H1 (cell line): ENCODE measurements around the gene ACOT9. TPM values are rescaled to one million over a fixed set of nuclear protein-coding genes. Genes with fewer than 3 reads are reported as not detected.

Experiments used
- CTCF ChIA-PET: fragments of 300-600 bp; sonication (Branson Sonifier 250); formaldehyde crosslinking; loops from one replicate; lab custom pipeline; 2021; ENCODE audit not compliant: partially characterized antibody; lab: Charles Lee
- POLR2A ChIA-PET: fragments of 300-600 bp; sonication (Branson Sonifier 250); formaldehyde crosslinking; loops from one replicate; lab custom pipeline; 2021; ENCODE audit warnings: inconsistent platforms; ENCODE audit not compliant: partially characterized antibody; lab: Charles Lee
- DNase-seq, 2 experiments: peaks; one replicate each; pipeline versions ENCODE4 v3.0.0 to v3.0.0-alpha.2; 2010 to 2022; ENCODE audit warnings: low spot score in 2 of 2, low read depth in 1 of 2, mixed read lengths in 1 of 2
- FAIRE-seq: peaks from 2 replicates; lab custom pipeline; 2011; peaks lifted over from hg19 to GRCh38; lab: Jason Lieb, UNC
- H2AFZ ChIP-seq: 2 replicates; pipeline ENCODE4 v1.8.1; 2012; ENCODE audit warnings: low read length, inconsistent platforms
- H2AK5ac ChIP-seq: 2 replicates; pipeline ENCODE4 v1.6.1; 2013; ENCODE audit warnings: low read depth, low read length
- H2BK120ac ChIP-seq: replicated peaks from 2 replicates; pipeline ENCODE3; 2013; ENCODE audit warnings: low read depth, low read length, inconsistent platforms
- H2BK12ac ChIP-seq: 2 replicates; pipeline ENCODE4 v1.6.1; 2013; ENCODE audit warnings: low read depth, low read length
- H2BK15ac ChIP-seq: 2 replicates; pipeline ENCODE4 v1.6.1; 2013; ENCODE audit warnings: low read length
- H2BK20ac ChIP-seq: 2 replicates; pipeline ENCODE4 v1.6.1; 2013; ENCODE audit warnings: low read length
- H2BK5ac ChIP-seq: 2 replicates; pipeline ENCODE4 v1.6.1; 2013; ENCODE audit warnings: low read depth, low read length
- H3K14ac ChIP-seq: 2 replicates; pipeline ENCODE4 v1.6.1; 2013; ENCODE audit warnings: inconsistent platforms; ENCODE audit not compliant: insufficient read length
- H3K18ac ChIP-seq: 2 replicates; pipeline ENCODE4 v1.6.1; 2013; ENCODE audit warnings: low read length; ENCODE audit errors: extremely low read depth
- H3K23ac ChIP-seq: 2 replicates; pipeline ENCODE4 v1.6.1; 2013; ENCODE audit warnings: inconsistent platforms; ENCODE audit not compliant: insufficient read length
- H3K23me2 ChIP-seq: 2 replicates; pipeline ENCODE4 v1.6.1; 2013; ENCODE audit warnings: low read depth, low read length
- H3K27ac ChIP-seq: 2 replicates; pipeline ENCODE4 v1.6.1; 2011; ENCODE audit warnings: low read depth, low read length, inconsistent platforms
- H3K27me3 ChIP-seq, 4 experiments: replicated peaks in 1 of 4; 1 replicate in 1 of 4; 2 replicates in 3 of 4; pipeline versions ENCODE4 v1.6.1 to v1.8.1; 2011 to 2013; ENCODE audit warnings: low read length in 3 of 4, mild to moderate bottlenecking in 3 of 4, inconsistent platforms in 2 of 4, mixed read lengths in 2 of 4, moderate library complexity in 1 of 4; ENCODE audit not compliant: control insufficient read depth in 3 of 4, insufficient read depth in 3 of 4; ENCODE audit errors: extremely low read depth in 1 of 4
- H3K36me3 ChIP-seq, 4 experiments: 2 replicates each; pipeline versions ENCODE4 v1.6.1 to v1.8.1; 2011 to 2013; ENCODE audit warnings: mild to moderate bottlenecking in 4 of 4, low read length in 3 of 4, moderate library complexity in 2 of 4, control low read depth in 1 of 4, inconsistent platforms in 1 of 4; ENCODE audit not compliant: insufficient read depth in 4 of 4, control insufficient read depth in 2 of 4
- H3K4ac ChIP-seq: replicated peaks from 2 replicates; pipeline ENCODE3; 2013; ENCODE audit warnings: low read length, low read depth, mixed read lengths, inconsistent platforms; ENCODE audit not compliant: insufficient read length
- H3K4me1 ChIP-seq, 4 experiments: replicated peaks in 1 of 4; 1 replicate in 1 of 4; 2 replicates in 3 of 4; pipeline versions ENCODE4 v1.6.1 to v1.8.1; 2011 to 2013; ENCODE audit warnings: low read length in 3 of 4, inconsistent platforms in 2 of 4, mixed read lengths in 1 of 4; ENCODE audit not compliant: insufficient read depth in 4 of 4, control insufficient read depth in 3 of 4
- H3K4me2 ChIP-seq, 2 experiments: 2 replicates each; pipeline versions ENCODE4 v1.6.1 to v1.8.1; 2011 to 2013; ENCODE audit warnings: low read depth in 2 of 2, low read length in 2 of 2, control low read depth in 1 of 2, inconsistent platforms in 1 of 2, mild to moderate bottlenecking in 1 of 2; ENCODE audit not compliant: insufficient read depth in 1 of 2
- H3K4me3 ChIP-seq, 4 experiments: fragments of 200-600, 300-600 bp in 1 of 4; sonication (generic), shearing (Covaris generic), sonication (Bioruptor Twin) in 1 of 4; 2 replicates each; pipeline versions ENCODE4 v1.5.1 to v1.8.1; 2011 to 2016; ENCODE audit warnings: low read length in 4 of 4, low read depth in 3 of 4, control low read depth in 2 of 4, inconsistent platforms in 2 of 4, mild to moderate bottlenecking in 2 of 4, mixed read lengths in 1 of 4, moderate library complexity in 1 of 4; ENCODE audit not compliant: insufficient read depth in 2 of 4; ENCODE audit errors: extremely low read depth in 1 of 4
- H3K56ac ChIP-seq: replicated peaks from 2 replicates; pipeline ENCODE3; 2013; ENCODE audit warnings: low read depth, mild to moderate bottlenecking, mixed read lengths, low read length, inconsistent platforms; ENCODE audit not compliant: insufficient read length
- H3K79me1 ChIP-seq: 2 replicates; pipeline ENCODE4 v1.6.1; 2013; ENCODE audit warnings: low read depth, low read length, control low read depth
- H3K79me2 ChIP-seq, 2 experiments: 2 replicates each; pipeline versions ENCODE4 v1.6.1 to v1.8.1; 2012 to 2013; ENCODE audit warnings: low read length in 2 of 2, mild to moderate bottlenecking in 2 of 2, inconsistent platforms in 1 of 2; ENCODE audit not compliant: insufficient read depth in 2 of 2, control insufficient read depth in 1 of 2
- H3K9ac ChIP-seq, 4 experiments: replicated peaks in 1 of 4; 1 replicate in 1 of 4; 2 replicates in 3 of 4; pipeline versions ENCODE4 v1.6.1 to v1.8.1; 2011 to 2013; ENCODE audit warnings: low read depth in 3 of 4, low read length in 3 of 4, control low read depth in 2 of 4, mild to moderate bottlenecking in 2 of 4, moderate library complexity in 2 of 4, inconsistent platforms in 1 of 4; ENCODE audit errors: extremely low read depth in 1 of 4
- H3K9me3 ChIP-seq, 2 experiments: 2 replicates each; pipeline versions ENCODE4 v1.6.1 to v1.8.1; 2012 to 2013; ENCODE audit warnings: mild to moderate bottlenecking in 2 of 2, moderate library complexity in 2 of 2, control low read depth in 1 of 2, inconsistent platforms in 1 of 2, low read depth in 1 of 2, low read length in 1 of 2, mixed read lengths in 1 of 2; ENCODE audit not compliant: insufficient read depth in 2 of 2
- H4K20me1 ChIP-seq, 2 experiments: replicated peaks in 1 of 2; 2 replicates each; pipeline versions ENCODE3 to v1.8.1; 2011 to 2013; ENCODE audit warnings: inconsistent platforms in 2 of 2, low read length in 2 of 2, mild to moderate bottlenecking in 1 of 2; ENCODE audit not compliant: insufficient read depth in 2 of 2, control insufficient read depth in 1 of 2
- H4K5ac ChIP-seq: 2 replicates; pipeline ENCODE4 v1.6.1; 2013; ENCODE audit warnings: low read length, low read depth, mixed read lengths, inconsistent platforms; ENCODE audit not compliant: insufficient read length
- H4K8ac ChIP-seq: 2 replicates; pipeline ENCODE4 v1.8.0; 2013; ENCODE audit warnings: mild to moderate bottlenecking, moderate library complexity, low read length, inconsistent platforms; ENCODE audit not compliant: insufficient read depth; ENCODE audit errors: extremely low read depth
- H4K91ac ChIP-seq: replicated peaks from 2 replicates; pipeline ENCODE3; 2013; ENCODE audit warnings: low read length, mixed read lengths, inconsistent platforms; ENCODE audit not compliant: insufficient read length
- SP1 ChIP-seq: IDR thresholded peaks from 2 replicates; pipeline ENCODE4 v1.6.1; 2011; ENCODE audit warnings: low read depth, low read length
- WGBS, 2 experiments: shearing (Covaris generic) in 1 of 2; methylation state at CpG; one replicate each; pipeline versions ENCODE4 v1.1.6 to v1.1.7; 2013 to 2015; ENCODE audit warnings: low lambda C conversion rate in 2 of 2, mixed read lengths in 2 of 2, inconsistent platforms in 1 of 2, low coverage in 1 of 2, missing lambda C conversion rate in 1 of 2; ENCODE audit not compliant: insufficient replicate concordance in 2 of 2, insufficient coverage in 1 of 2, insufficient read length in 1 of 2; ENCODE audit errors: extremely low coverage in 1 of 2, missing lambda C conversion rate in 1 of 2; 5-methylcytosine and 5-hydroxymethylcytosine counted together
- polyA plus RNA-seq, 7 experiments: library from polyadenylated mRNA; depleted of rRNA in 3 of 7; stranded (reverse) in 5 of 7; unstranded in 2 of 7; fragments of >200 nt in 5 of 7; fragments of 200-250 nt in 2 of 7; gene quantifications; 1 replicate in 5 of 7; 2 replicates in 1 of 7; 4 replicates in 1 of 7; pipeline versions ENCODE4 v1.2.1 to v1.2.3, GENCODE V29; 2011 to 2013; ENCODE audit warnings: missing spikeins in 2 of 7, mixed read lengths in 2 of 7
- total RNA-seq: library from RNA; stranded (reverse); fragmentation: NEBNext Ultra II Directional; extraction: Animal tissue kit (Norgen Biotek cat#: 25700); gene quantifications from 2 replicates; pipeline ENCODE4 v1.2.1, GENCODE V29; 2021

ACOT9 gene
- total and polyA plus RNA-seq, 2 of the 8 experiments (the other 6 are each of a cell fraction or from before 2014, with no cell fraction given) = 20.7 to 39.5 TPM

DNA sequence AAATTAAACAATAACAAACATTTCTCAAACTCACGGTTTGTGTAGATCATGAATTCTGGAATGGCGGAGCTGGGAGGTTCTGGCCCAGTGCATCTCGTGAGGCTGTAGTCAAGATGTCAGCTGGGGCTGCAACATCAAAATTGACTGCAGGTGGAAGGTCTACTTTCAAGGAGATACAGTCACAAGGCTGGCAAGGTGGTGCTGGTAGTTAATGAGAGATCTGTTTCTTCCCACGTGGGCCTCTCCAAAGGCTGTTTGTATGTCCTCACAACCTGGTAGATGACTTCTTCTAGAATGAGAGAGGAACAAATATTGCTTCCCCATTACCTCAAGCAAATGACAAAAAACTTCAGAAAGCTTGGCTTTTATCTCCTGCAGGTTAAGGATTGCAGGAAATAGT is 83.7 kb downstream of the ACOT9 start:
- Histone ChIP-seq H3K14ac (no peak overlapping the region), H2AFZ (no peak overlapping the region), H3K56ac (no peak overlapping the region), H3K4me1 (peaks cover 0 to 8% (median 3%) of the 10 kb centered on the region in 4 experiments; a peak in 4 of 7 replicates), H4K8ac (no peak overlapping the region), H4K20me1 (no peaks in the 10 kb centered on the region), H2BK12ac (0 out of 2 replicates have a peak overlapping the region, but pooled peaks have one; percentile 81), H3K23me2 (no peaks in the 10 kb centered on the region), H4K91ac (no peak overlapping the region), H3K4me2 (peak overlapping the region in 1 of 2 experiments; percentile 45; a peak in 1 of 4 replicates), H3K36me3 (no peaks in the 10 kb centered on the region; a peak in 1 of 8 replicates), H3K4me3 (no peak overlapping the region), H2BK20ac (no peak overlapping the region), H2AK5ac (no peak overlapping the region), H4K5ac (no peak overlapping the region), H2BK120ac (peak overlapping the region; percentile 28), H2BK5ac (no peak overlapping the region), H3K9ac (no peak overlapping the region), H3K4ac (no peak overlapping the region), H3K18ac (peak overlapping the region; percentile 27; the same call in 1 of the 2 replicates), H2BK15ac (no peak overlapping the region), H3K27ac (no peak overlapping the region), H3K27me3 (no peaks in the 10 kb centered on the region), H3K23ac (no peak overlapping the region), H3K79me1 (no peaks in the 10 kb centered on the region), H3K79me2 (no peaks in the 10 kb centered on the region), H3K9me3 (no peaks in the 10 kb centered on the region)
- ChIA-PET CTCF (no interaction called here), POLR2A (no interaction called here)
- TF ChIP-seq SP1 = no peak
- 94% methylated on average over 4 of the region's 4 CpGs; no CpG with 5 or more reads in 1 of the 2 experiments for WGBS, 2 experiments
- DNase-seq = no peak
- FAIRE-seq = no peak
